HG02870 (cell line): ENCODE measurements around the gene CDKN1A.

Source experiments
- ATAC-seq: cut with Tn5 transposase; IDR thresholded peaks from one replicate; pipeline ENCODE4 v1.9.1; 2021; ENCODE audit warnings: mild to moderate bottlenecking, moderate library complexity; ENCODE audit not compliant: unreplicated experiment

The CDKN1A gene

GRCh38 chr6:36655085-36655724, 23.3 kb upstream of the CDKN1A start:
- ATAC-seq: no peak

GRCh38 chr6:36656441-36656840, 22.1 kb upstream of the CDKN1A start:
- no peak for ATAC-seq

DNA sequence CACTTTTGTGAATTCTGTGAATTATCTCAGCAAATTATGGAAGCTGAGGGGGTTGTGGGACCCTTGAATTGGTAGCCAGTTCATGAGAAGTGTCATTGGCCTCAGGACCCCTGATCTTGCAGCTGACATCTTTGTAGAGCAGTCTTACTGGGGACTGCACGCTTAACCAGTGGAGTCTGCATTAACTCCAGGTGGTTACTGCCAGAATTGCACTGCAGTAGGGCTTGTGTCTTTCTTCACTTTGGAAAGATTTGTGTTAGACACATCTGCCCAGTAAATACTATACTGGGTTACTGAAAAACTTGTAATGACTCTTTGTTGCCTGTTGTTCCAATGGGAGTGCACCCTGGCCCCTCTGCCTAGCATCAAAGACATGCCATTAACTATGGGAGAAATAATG, 21.2 kb upstream of the CDKN1A start:
- no peak for ATAC-seq

DNA sequence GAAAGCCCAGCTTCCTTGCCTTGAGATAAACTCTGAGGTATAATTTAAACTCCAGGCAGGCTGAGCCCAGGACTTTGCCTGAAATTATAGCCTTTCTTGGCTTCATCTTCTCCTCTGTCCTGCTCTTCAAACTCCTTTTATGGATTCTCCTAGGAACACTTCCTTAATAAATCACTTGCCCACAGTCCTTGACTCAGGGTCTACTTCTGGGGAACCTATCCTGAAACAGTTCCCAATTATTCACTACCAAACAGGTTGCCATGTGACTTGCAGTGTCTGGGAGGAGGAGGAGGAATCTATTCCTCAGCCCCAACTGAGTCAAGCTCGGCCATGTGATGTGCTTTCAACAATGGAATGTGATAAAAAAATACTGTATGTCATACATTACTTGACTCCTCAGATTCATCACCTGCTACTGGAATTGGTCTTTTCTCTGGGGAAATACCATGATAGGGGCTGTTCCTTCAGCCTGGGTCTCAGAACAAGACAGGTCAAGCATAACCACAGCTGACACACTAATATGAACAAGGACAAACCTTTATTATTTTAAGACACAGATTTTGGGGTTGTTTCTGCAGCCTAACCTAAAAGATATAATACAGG, 20.5 kb upstream of the CDKN1A start:
- no peak for ATAC-seq

- ATAC-seq: no peak
These were observed 19.2 kb upstream of the CDKN1A start for GRCh38 chr6:36659271-36659670.

GRCh38 chr6:36660771-36661471, 17.6 kb upstream of the CDKN1A start:
- ATAC-seq: no peak

GRCh38 chr6:36662380-36662779, 16.1 kb upstream of the CDKN1A start:
- ATAC-seq: no peak

GRCh38 chr6:36662827-36663256, 15.7 kb upstream of the CDKN1A start:
- no peak for ATAC-seq

DNA sequence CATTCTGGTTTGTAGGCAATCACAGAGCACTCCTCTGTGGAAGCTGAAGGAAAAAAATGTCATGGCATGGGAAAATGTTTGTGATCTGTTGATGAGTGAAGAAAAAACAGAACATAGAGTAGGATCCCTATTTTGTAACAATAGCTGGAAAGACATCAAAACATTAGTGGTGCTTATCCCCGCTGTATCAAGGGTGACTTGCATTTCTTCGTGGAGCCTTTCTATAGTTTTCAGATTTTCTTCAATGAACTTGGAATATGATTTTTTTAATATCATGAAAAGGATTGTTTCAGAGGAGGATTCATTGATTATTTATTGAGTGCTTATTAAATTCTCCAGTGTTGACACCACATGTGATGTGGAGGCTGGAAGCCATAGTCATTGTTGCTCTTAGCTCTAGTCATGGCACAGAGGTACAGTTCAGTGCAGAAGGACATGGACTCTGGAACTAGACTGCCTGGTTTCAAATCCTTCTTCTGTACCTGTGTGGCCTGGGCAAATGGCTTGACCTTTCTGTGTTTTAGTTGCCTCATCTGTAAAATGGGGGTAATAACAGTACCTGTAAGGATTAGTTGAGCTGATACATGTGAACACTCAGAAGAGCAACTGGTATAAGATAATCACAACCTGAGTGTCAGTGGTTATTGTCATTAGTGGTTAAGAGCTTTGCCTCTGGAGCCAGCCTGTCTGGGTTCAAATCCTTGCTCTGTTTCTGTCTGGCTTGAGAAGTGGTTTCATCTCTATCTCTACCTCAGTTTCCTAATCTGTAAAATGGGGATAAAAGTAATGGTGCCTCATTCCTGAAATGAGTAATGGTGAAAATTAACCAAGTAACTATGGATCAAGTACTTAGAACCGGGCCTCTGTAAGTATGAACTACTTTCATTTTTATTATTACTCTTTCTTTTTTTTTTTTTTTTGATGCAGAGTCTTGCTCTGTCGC, 14.7 kb upstream of the CDKN1A start:
- ATAC-seq: no peak

GRCh38 chr6:36665180-36665579, 13.3 kb upstream of the CDKN1A start:
- no peak for ATAC-seq

DNA sequence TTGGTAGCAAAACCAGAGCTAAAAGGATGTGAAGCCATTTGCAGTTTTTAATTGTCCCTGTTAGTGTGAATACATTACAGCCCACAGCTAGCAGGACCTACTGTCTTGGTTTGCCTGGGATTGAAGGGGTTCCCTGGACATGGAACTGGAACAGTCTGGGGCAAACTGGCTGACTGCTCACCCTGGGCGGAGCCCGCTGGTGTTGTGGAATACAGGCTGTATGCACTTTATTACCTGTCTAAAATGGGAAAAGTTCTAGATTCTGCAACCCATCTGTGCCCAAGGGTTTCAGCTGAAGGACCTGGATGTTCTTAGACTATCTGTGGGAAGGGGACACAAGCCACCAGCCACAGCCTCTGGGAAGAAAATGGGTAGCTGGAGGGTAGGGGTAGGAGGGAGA, 12.2 kb upstream of the CDKN1A start:
- no peak for ATAC-seq

GRCh38 chr6:36666826-36667591, 11.5 kb upstream of the CDKN1A start:
- ATAC-seq: peak; percentile 79

GRCh38 chr6:36668591-36668990, 9.9 kb upstream of the CDKN1A start:
- no peak for ATAC-seq

DNA sequence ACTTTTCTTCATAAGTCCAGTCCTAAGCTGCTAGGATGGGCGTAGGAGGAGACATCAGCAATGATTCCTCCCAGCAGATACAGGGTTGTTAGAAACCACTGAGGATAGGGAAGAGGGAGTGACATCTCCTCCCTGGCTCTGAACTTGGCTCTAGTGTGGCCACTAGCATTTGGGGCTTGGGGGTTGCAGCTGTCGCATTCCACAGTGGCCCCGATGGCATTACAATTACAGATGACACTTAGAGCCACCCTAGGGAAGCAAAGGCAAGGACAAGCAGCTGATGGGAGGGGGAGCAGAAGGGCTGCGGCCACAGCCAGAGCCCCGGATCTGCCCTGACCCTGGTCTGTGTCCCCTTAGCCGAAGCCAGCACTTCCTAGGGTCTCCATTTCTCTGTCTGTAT, 9.5 kb upstream of the CDKN1A start:
- ATAC-seq: no peak

GRCh38 chr6:36670271-36670670, 8.2 kb upstream of the CDKN1A start:
- ATAC-seq: no peak

DNA sequence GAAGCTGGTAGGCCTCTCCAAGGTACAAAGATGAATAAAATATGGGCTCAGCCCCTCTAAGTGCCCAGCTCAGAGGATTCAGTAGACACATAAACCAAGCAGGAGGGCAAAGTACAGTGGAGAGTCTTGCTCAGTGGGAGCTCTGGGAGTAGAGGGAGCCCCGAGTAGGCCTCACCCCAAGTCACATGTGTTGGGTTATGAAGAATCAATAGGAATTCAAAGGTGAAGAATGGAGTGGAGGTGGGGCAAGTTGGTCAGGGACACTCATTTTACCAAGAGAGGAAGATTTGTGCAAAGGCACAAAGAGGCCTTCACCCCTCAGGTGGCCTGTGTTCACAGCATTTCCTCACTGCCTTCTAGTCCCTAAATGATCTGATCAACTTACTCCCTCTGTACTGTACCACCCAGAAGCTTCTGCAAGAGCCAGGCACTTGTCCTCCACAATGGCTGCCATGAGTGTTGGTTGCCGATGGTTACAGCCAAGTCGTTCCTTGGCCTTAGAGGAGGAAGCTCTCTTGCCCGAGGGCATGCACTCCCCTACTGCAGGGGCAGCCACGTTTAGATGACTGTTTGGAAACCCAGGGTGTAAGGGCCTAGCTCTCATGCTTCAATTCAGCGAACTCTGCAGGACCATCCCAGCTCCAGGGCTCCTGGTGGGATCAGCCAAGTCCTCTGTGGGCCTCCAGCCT, 6.7 kb upstream of the CDKN1A start:
- ATAC-seq: no peak

- no peak for ATAC-seq
These were observed 4.6 kb upstream of the CDKN1A start for GRCh38 chr6:36673882-36674281.

GRCh38 chr6:36674942-36675341, 3.6 kb upstream of the CDKN1A start:
- ATAC-seq: no peak

DNA sequence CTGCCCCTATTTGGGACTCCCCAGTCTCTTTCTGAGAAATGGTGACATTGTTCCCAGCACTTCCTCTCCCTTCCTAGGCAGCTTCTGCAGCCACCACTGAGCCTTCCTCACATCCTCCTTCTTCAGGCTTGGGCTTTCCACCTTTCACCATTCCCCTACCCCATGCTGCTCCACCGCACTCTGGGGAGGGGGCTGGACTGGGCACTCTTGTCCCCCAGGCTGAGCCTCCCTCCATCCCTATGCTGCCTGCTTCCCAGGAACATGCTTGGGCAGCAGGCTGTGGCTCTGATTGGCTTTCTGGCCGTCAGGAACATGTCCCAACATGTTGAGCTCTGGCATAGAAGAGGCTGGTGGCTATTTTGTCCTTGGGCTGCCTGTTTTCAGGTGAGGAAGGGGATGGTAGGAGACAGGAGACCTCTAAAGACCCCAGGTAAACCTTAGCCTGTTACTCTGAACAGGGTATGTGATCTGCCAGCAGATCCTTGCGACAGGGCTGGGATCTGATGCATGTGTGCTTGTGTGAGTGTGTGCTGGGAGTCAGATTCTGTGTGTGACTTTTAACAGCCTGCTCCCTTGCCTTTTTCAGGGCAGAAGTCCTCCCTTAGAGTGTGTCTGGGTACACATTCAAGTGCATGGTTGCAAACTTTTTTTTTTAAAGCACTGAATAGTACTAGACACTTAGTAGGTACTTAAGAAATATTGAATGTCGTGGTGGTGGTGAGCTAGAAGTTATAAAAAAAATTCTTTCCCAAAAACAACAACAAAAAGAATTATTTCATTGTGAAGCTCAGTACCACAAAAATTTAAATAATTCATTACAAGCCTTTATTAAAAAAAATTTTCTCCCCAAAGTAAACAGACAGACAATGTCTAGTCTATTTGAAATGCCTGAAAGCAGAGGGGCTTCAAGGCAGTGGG, 2.1 kb upstream of the CDKN1A start:
- ATAC-seq: no peak
